ENCODE results near the gene GBGT1.

GBGT1 gene

DNA sequence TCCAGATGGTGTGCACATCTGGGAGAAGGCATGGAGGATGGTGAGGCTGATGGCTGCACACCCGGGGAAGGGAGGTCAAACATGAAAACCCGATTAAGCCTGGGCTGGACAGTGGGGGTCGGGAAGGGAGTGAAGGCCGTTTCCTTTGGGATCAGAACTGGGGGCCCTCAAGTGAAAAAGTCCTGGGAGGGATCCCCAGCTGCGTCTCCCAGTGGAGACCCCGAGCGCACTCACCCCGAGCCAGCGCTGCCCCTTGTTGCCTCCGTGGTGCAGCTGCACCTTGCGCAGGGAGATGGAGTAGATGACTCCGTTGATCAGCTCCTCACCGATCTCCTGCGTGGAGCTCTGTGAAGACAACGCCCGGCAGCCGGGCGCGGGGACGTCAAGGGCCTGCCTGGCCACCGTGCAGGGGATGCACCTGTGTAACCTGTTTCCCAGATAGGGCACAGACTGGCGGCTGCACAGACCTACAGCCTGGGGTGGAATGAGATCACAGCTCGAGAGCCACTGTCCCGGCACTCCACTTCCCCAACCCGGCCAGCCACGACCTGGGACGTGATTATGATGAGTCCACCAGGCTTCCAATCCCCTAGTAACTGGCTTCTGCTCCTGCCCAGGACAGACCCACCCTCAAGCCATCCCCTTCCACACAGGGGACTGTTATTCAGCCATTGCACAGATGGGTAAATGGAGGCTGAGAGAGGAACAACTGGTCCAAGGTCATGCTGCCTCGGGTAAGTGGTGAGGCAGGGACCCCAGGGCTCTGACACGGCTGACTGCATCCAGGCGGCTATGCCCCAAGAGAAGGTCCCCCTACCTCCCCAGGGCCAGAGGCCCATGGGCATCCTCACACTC, 51.7 kb downstream of the GBGT1 start:
- DNase-seq = no peak

DNA sequence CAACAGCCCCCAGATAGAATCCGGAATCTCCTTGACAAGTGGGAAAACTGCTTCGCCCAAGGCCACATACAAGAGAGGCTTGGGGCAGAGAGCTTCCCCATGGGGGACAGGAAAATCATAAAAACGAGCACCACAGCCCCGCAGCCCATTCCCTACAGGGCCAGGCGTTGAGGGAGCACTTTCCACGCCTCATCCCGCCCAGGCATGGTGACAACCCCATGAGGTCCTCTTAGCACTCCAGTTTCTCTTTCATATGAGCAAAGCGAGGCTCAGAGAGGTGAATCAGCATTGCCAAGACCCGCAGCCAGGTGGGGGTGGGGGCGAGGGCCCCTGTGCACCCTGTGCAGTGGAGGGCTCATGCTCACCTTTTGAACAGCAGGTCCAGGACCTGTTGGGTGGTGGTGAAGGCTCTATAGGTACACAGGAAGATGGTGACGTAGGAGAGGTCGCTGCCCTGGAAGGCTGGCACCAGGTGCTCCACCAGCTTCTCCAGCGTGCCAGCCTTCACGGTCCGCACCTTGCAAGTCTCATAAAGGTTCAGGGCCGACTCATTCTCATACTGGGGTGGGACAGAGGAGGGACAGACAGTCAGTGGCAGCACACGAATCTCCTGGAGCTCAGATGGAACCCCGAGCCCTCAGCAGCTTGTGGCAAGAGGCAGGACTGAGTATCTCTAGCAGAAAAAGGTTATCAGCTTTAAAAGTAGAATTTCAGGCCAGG, 53.6 kb downstream of the GBGT1 start:
- no peak for DNase-seq

- no peak for DNase-seq
These were observed 54.7 kb downstream of the GBGT1 start for GRCh38 chr9:133108794-133109641.

GRCh38 chr9:133107961-133108793, 55.5 kb downstream of the GBGT1 start:
- DNase-seq = no peak

DNA sequence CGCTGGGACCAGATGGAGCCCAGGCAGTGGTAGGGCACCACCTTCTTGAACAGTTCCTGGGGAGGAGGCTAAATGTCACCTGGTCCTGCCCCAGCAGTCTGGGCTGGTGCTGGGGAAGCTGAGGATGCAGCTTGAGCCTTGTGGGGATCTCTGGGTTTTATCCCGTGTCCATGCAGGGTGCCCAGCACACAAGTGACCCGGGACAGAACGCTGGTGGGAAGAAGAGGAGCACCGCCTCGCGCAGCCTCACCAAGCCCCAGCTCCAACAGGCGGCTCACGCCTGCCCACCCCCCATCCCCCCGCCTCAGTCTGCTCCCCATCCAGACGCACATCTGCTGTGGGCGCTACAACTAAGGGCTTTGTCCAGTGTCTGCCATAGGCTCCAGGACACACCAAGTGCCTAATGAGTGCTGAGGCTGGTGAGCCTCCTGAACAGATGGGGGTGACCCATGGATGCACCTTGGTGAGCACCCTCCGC, 56.4 kb downstream of the GBGT1 start:
- DNase-seq = no peak

- DNase-seq = no peak
These were observed 57.0 kb downstream of the GBGT1 start for GRCh38 chr9:133106511-133107244.

DNA sequence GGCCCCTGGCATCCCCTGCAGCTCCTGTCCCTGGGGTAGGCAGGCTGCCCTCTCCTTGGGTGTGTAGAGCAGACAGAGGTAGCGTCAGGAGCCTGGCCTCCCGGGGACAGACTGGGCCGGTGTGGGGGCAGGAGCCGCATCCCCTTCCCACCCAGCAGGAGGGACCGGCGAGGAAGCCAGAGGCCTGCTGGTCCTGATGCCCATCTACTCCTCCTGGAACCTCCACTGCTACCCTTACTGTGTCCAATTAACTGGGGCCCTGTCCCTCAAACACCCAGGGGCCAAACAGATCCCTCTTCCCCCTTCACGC, 58.3 kb downstream of the GBGT1 start:
- no peak for DNase-seq

DNA sequence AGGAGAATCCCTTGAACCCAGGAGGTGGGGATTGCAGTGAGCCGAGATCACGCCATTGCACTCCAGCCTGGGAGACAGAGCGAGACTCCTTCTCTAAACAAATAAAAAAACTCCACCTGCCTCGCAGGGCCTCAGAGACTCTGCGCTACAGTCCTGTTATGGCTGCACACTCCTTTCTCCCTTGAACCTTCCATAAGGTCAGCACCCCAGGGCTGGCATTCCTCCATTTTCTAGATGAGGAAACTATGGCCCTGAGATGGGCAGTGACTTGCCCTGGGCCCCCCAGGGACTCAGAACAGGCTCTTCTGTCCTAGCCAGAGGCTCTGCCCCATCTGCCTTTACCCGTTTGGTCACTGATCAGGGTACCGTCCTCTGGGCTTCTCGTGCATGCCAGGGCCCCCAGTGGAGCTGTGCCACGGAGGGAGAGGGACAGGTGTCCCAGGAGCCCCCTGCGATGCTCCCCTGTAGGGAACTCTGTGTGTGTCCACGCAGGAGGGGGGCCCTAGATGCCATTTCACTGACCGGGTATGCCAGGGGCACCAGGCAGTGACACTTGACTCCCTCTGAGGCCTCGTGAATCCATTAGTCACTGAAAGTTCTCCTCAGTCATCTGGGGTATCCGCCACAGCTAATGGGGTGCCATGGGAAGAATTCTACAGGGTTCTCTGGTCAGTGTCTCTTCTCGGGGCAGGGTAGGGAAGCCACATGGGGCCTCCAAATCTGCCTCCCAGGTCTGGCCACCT, 58.8 kb downstream of the GBGT1 start:
- DNase-seq = no peak

- no peak for DNase-seq
These were observed 59.7 kb downstream of the GBGT1 start for GRCh38 chr9:133103987-133104505.

DNA sequence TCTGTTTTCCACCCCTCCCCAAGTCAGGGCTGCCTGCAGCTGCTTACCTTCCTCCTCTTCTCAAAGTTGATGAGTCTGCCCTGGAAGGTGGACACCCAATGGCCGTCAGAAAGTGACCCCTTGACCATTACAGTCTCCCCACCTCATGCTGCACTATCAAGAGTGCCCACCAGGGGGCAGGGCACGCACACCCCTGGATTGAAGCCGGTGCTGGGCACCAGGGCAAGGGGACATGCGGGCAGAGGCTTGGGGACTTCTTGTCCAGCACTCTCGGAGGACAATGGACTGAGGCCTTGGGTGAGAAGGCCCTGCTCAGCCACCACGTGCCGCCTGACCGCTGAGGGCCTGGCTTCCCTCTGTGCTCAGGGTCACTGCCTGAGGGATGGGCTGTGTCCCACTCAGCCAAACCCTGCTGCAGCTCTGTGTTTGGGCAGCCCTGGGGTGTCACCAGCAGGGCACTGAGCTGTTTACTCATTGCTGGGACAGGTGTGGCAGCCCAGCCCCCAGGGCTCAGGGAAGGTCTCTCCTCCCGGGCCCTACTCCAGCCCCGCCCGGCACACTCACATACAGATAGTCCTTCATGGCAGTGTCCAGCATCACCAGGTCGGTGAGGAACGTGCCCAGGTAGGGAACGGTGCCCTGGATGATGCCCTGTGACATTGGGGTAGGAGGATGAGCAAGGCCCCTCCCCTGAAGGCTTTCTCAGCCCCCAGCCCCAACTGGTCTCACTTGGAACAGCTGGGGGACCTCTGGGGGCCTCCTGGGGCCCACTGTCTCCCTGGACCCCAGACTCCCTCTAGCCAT, 60.3 kb downstream of the GBGT1 start:
- DNase-seq = no peak
